ENCODE results near the gene INPP4B. TPM values are rescaled to one million over a fixed set of nuclear protein-coding genes. Genes with fewer than 3 reads are reported as not detected.

INPP4B gene
- total and polyA plus RNA-seq, 2 of the 4 experiments (the other 2 are of a cell fraction): 1.8 to 14.0 TPM

DNA sequence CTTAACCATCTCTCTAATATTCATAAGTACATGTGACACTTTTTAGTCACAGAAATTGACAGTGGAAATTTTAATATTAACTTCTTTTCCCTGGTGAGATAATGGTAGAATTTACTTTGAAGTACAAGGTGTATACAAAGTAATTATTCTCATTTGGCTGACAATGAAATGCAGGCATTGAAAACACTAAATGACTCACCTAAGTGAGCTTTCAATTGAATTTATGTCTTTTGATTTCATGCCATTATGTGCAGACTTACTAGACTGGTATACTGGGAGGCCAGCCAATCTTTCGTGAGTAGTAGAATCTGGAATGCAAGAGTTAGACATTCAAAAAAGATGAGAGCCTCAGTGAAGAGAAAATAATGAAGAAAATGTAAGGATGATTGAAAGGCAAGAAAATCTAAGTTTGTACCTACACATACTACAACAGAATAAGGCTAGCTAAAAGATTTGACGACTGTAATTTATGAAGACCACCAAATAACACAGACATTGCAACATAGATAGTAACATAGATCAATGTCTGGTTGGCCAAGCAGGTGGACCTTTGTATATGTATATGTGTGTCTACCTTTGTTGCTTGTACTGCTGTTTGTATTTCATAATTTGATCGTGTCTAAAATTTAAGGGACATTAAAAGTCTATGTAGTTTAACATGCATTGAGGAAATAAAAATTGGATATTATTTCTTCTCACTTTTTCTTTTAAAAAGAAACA is 750.1 kb downstream of the INPP4B start:
- peak overlapping the region in 1 of 2 experiments; percentile 13; a peak in 1 of 4 replicates for H4K8ac ChIP-seq (ENCODE audit: low read depth in 2 of 2, low read length in 2 of 2)
- peaks cover 3% of the 10 kb centered on the region; the same call in 1 of the 2 replicates for H3K9me1 ChIP-seq (ENCODE audit: insufficient read depth, low read length)
- H3K18ac ChIP-seq (ENCODE audit: low read depth, low read length): peak overlapping the region; percentile 56; the same call in 1 of the 2 replicates
- no peak overlapping the region for H2AFZ ChIP-seq (replicated peaks; ENCODE audit: low read length, poor library complexity)
- H3K4ac ChIP-seq (ENCODE audit: low read depth, low read length): no peak overlapping the region
- no peaks in the 10 kb centered on the region for H3K36me3 ChIP-seq (ENCODE audit: control insufficient read depth, insufficient read depth, low read length)
- dilution Hi-C loops (cut with HindIII; ENCODE audit: low sequenced_read_pairs, unreplicated experiment) (no loop called here), intact Hi-C loops (cut with micrococcal nuclease) (loop anchor here (10.0 kb wide), 3 partner anchors 271 to 871 kb away; partner anchors contain the start of gene ZNF330), in situ Hi-C loops (cut with MboI; ENCODE audit: low sequenced_read_pairs) (no loop called here)
- H2BK120ac ChIP-seq (ENCODE audit: low read depth, low read length): no peak overlapping the region
- WGBS, 2 experiments (ENCODE audit: extremely low coverage in 2 of 2, insufficient read length in 1 of 2): no CpG with 5 or more reads among the region's 3 CpGs
- H3K27ac ChIP-seq (ENCODE audit: insufficient read depth, low read length): no peak overlapping the region
- no peak overlapping the region for H3K9ac ChIP-seq (ENCODE audit: low read depth, low read length)
- H2BK5ac ChIP-seq (ENCODE audit: low read depth, low read length, poor library complexity, severe bottlenecking): peak overlapping the region; percentile 82
- CTCF ChIA-PET: interaction anchor here (1.4 kb wide), 1 partner anchor 750 kb away, joined by 5 read pairs; no protein-coding TSS in a partner anchor
- POLR2A ChIA-PET (ENCODE audit: unreplicated experiment): no interaction called here
- no peaks in the 10 kb centered on the region for H3K27me3 ChIP-seq (ENCODE audit: control insufficient read depth, insufficient read depth, low read length)
- H2BK20ac ChIP-seq (ENCODE audit: low read depth, low read length): no peak overlapping the region
- no peak overlapping the region for H3K56ac ChIP-seq (ENCODE audit: extremely low read depth, insufficient read depth, low read length)
- peak overlapping the region; percentile 60; the same call in 1 of the 2 replicates for H3K4me2 ChIP-seq (ENCODE audit: low read depth, low read length)
- no peak overlapping the region for H2AK9ac ChIP-seq (replicated peaks; ENCODE audit: low read depth, low read length, poor library complexity)
- no peaks in the 10 kb centered on the region for H3K9me3 ChIP-seq (ENCODE audit: control insufficient read depth, insufficient read depth, low read length)
- no peaks in the 10 kb centered on the region for H4K20me1 ChIP-seq (ENCODE audit: insufficient read depth, low read length)
- TF ChIP-seq CHD1 (IDR thresholded peaks at IDR 0.05; ENCODE audit: low read depth, low read length) (no peak), FOS (IDR thresholded peaks at IDR 0.05; ENCODE audit: low read depth, low read length) (peak; percentile 75), CEBPB (IDR thresholded peaks at IDR 0.05; ENCODE audit: low read depth, low read length) (0 out of 2 replicates have a peak, but pooled peaks have one; percentile 33)
- TF ChIP-seq, protein P1, sequence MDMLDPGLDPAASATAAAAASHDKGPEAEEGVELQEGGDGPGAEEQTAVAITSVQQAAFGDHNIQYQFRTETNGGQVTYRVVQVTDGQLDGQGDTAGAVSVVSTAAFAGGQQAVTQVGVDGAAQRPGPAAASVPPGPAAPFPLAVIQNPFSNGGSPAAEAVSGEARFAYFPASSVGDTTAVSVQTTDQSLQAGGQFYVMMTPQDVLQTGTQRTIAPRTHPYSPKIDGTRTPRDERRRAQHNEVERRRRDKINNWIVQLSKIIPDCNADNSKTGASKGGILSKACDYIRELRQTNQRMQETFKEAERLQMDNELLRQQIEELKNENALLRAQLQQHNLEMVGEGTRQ (IDR thresholded peaks at IDR 0.05; ENCODE audit: low read depth, low read length): no peak
- H4K91ac ChIP-seq (ENCODE audit: insufficient read depth, low read depth, low read length): no peak overlapping the region
- no TSS peak for BruUV-seq (replicated peaks)
- H3K23ac ChIP-seq (ENCODE audit: low read depth, low read length): no peak overlapping the region
- H2AK5ac ChIP-seq (ENCODE audit: low read depth, low read length): no peak overlapping the region
- no peaks in the 10 kb centered on the region for H3K79me1 ChIP-seq (ENCODE audit: low read depth in 1 of 2, low read length in 2 of 2)
- no peak overlapping the region for H2BK15ac ChIP-seq (ENCODE audit: low read depth, low read length)
- ATAC-seq (ENCODE audit: low read depth) (peak; percentile 53), DNase-seq (peak; percentile 96)
- H4K5ac ChIP-seq (ENCODE audit: low read depth, low read length): no peak overlapping the region
- no peak overlapping the region for H3K14ac ChIP-seq (replicated peaks; ENCODE audit: low read depth, low read length)
- H3K4me1 ChIP-seq (ENCODE audit: control insufficient read depth, insufficient read depth, low read length): peaks cover 9% of the 10 kb centered on the region
- no peak overlapping the region for H3K4me3 ChIP-seq (ENCODE audit: insufficient read depth, low read depth, low read length)
